Measurements from ENCODE around the gene UBAC1.

DNA sequence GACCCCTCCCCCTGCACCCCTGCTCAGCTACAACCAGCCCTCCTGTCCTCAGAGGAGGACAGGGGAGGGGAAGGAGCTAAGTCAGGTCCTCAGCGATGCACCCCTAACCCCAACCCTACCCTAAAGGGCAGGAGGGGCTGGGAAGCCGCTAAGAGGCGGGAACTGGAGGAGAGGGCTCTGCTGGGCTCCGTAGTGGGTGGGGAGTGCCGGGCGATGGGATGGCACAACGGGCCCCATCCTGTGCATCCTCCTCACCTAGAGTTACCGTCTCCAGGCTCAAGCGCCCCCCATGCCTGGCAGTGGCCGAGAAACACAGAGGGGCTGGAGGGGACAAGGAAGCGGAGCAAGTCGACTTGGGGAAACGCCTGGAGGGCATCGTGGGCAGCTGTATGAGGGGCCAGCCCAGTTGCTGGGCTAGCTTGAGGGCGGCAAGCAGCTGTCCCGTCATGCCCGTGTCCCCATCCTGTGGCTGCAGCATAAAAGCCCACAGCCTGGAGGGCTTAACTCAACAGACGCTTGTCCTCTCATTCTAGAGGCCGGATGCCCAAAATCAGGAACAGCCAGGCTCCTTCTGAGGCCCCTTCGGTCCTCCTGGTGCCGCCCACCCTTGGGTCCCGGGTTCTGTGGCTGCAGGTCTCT, 23.0 kb upstream of the UBAC1 start:
- TF ChIP-seq, protein P1, sequence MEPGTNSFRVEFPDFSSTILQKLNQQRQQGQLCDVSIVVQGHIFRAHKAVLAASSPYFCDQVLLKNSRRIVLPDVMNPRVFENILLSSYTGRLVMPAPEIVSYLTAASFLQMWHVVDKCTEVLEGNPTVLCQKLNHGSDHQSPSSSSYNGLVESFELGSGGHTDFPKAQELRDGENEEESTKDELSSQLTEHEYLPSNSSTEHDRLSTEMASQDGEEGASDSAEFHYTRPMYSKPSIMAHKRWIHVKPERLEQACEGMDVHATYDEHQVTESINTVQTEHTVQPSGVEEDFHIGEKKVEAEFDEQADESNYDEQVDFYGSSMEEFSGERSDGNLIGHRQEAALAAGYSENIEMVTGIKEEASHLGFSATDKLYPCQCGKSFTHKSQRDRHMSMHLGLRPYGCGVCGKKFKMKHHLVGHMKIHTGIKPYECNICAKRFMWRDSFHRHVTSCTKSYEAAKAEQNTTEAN (CRISPR knock-in tag; IDR thresholded peaks at IDR 0.05): no peak
- TF ChIP-seq, protein P2, sequence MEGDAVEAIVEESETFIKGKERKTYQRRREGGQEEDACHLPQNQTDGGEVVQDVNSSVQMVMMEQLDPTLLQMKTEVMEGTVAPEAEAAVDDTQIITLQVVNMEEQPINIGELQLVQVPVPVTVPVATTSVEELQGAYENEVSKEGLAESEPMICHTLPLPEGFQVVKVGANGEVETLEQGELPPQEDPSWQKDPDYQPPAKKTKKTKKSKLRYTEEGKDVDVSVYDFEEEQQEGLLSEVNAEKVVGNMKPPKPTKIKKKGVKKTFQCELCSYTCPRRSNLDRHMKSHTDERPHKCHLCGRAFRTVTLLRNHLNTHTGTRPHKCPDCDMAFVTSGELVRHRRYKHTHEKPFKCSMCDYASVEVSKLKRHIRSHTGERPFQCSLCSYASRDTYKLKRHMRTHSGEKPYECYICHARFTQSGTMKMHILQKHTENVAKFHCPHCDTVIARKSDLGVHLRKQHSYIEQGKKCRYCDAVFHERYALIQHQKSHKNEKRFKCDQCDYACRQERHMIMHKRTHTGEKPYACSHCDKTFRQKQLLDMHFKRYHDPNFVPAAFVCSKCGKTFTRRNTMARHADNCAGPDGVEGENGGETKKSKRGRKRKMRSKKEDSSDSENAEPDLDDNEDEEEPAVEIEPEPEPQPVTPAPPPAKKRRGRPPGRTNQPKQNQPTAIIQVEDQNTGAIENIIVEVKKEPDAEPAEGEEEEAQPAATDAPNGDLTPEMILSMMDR (IDR thresholded peaks at IDR 0.05 in 2 of 3, conservative IDR thresholded peaks at IDR 0.05 in 1 of 3; ENCODE audit: insufficient read depth in 2 of 3, low read depth in 1 of 3, low read length in 3 of 3): no peak
- TF ChIP-seq POLR2AphosphoS5 (IDR thresholded peaks at IDR 0.05; ENCODE audit: control insufficient read depth, insufficient read depth, low read depth, low read length): no peak
- TF ChIP-seq NR3C1 (CRISPR knock-in tag; IDR thresholded peaks at IDR 0.05): no peak
- no peak for TF ChIP-seq ILK (tag; IDR thresholded peaks at IDR 0.05; ENCODE audit: borderline replicate concordance, low read depth)
- no peak for TF ChIP-seq ZFP36 (IDR thresholded peaks at IDR 0.05; ENCODE audit: low read depth, low read length, partially characterized antibody)
- TF ChIP-seq ZNF707 (CRISPR knock-in tag; conservative IDR thresholded peaks at IDR 0.05): no peak
- TF ChIP-seq TARDBP (IDR thresholded peaks at IDR 0.05): no peak
- TF ChIP-seq, protein P3, sequence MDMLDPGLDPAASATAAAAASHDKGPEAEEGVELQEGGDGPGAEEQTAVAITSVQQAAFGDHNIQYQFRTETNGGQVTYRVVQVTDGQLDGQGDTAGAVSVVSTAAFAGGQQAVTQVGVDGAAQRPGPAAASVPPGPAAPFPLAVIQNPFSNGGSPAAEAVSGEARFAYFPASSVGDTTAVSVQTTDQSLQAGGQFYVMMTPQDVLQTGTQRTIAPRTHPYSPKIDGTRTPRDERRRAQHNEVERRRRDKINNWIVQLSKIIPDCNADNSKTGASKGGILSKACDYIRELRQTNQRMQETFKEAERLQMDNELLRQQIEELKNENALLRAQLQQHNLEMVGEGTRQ (CRISPR knock-in tag; IDR thresholded peaks at IDR 0.05): no peak
- TF ChIP-seq, protein P4, sequence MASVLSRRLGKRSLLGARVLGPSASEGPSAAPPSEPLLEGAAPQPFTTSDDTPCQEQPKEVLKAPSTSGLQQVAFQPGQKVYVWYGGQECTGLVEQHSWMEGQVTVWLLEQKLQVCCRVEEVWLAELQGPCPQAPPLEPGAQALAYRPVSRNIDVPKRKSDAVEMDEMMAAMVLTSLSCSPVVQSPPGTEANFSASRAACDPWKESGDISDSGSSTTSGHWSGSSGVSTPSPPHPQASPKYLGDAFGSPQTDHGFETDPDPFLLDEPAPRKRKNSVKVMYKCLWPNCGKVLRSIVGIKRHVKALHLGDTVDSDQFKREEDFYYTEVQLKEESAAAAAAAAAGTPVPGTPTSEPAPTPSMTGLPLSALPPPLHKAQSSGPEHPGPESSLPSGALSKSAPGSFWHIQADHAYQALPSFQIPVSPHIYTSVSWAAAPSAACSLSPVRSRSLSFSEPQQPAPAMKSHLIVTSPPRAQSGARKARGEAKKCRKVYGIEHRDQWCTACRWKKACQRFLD (CRISPR knock-in tag; IDR thresholded peaks at IDR 0.05): no peak
